ENCODE data around the gene LCN12. TPM values are rescaled to one million over a fixed set of nuclear protein-coding genes. Genes with fewer than 3 reads are reported as not detected.

LCN12 gene
- total RNA-seq, 1 experiment from 2014 or later, result not detected

- H3K9me3 ChIP-seq (ENCODE audit: low read depth, low read length, poor library complexity, severe bottlenecking), result no peaks in the 10 kb centered on the region
- peaks cover 33% of the 10 kb centered on the region for H3K36me3 ChIP-seq (ENCODE audit: insufficient read depth, low read length, poor library complexity, severe bottlenecking)
- no peak for TF ChIP-seq EZH2 (IDR thresholded peaks at IDR 0.05; ENCODE audit: borderline replicate concordance, low read depth, low read length, poor library complexity, severe bottlenecking)
- no peak for TF ChIP-seq CTCF (conservative IDR thresholded peaks at IDR 0.05; ENCODE audit: low read depth, low read length)
- H3K4me1 ChIP-seq (ENCODE audit: insufficient read depth, low read length, poor library complexity, severe bottlenecking), result no peaks in the 10 kb centered on the region
- ChIA-PET POLR2A (ENCODE audit: low non-redundant PET) (no interaction called here), CTCF (no interaction called here)
- peak; percentile 46 for DNase-seq (ENCODE audit: low spot score)
- BruUV-seq (replicated peaks), result no TSS peak
- H3K4me3 ChIP-seq (ENCODE audit: low read depth, low read length, poor library complexity, severe bottlenecking), result peak overlapping the region; percentile 92
- intact Hi-C loops (cut with micrococcal nuclease; ENCODE audit: unreplicated experiment), result no loop called here
- no peaks in the 10 kb centered on the region for H3K27me3 ChIP-seq (replicated peaks; ENCODE audit: insufficient read depth, low read depth, low read length, poor library complexity)
- peak overlapping the region; percentile 90 for H3K27ac ChIP-seq (ENCODE audit: low read depth, low read length, poor library complexity, severe bottlenecking)
Measured at GRCh38 chr9:136943291-136944211, 8.5 kb upstream of the LCN12 start.

- no TSS peak for BruUV-seq (replicated peaks)
Measured at GRCh38 chr9:136944212-136944518, 7.9 kb upstream of the LCN12 start.

More at GRCh38 chr9:136944212-136944518, 7.9 kb upstream of the LCN12 start:
- POLR2A ChIA-PET (ENCODE audit: low non-redundant PET), result no interaction called here
- peak overlapping the region; percentile 90 for H3K27ac ChIP-seq (ENCODE audit: low read depth, low read length, poor library complexity, severe bottlenecking)
- TF ChIP-seq CTCF (conservative IDR thresholded peaks at IDR 0.05; ENCODE audit: low read depth, low read length), result no peak
- no peak for TF ChIP-seq EZH2 (IDR thresholded peaks at IDR 0.05; ENCODE audit: borderline replicate concordance, low read depth, low read length, poor library complexity, severe bottlenecking)
- H3K27me3 ChIP-seq (replicated peaks; ENCODE audit: insufficient read depth, low read depth, low read length, poor library complexity), result no peaks in the 10 kb centered on the region
- no peaks in the 10 kb centered on the region for H3K9me3 ChIP-seq (ENCODE audit: low read depth, low read length, poor library complexity, severe bottlenecking)
- peak; percentile 52 for DNase-seq (ENCODE audit: low spot score)
- no peaks in the 10 kb centered on the region for H3K4me1 ChIP-seq (ENCODE audit: insufficient read depth, low read length, poor library complexity, severe bottlenecking)
- H3K4me3 ChIP-seq (ENCODE audit: low read depth, low read length, poor library complexity, severe bottlenecking), result peak overlapping the region; percentile 92
- H3K36me3 ChIP-seq (ENCODE audit: insufficient read depth, low read length, poor library complexity, severe bottlenecking), result peaks cover 33% of the 10 kb centered on the region
- intact Hi-C loops (cut with micrococcal nuclease; ENCODE audit: unreplicated experiment), result no loop called here
- CTCF ChIA-PET, result no interaction called here

Measured in A673 (cell line).